Fibroblast of the aortic adventitia (primary cell): ENCODE measurements around the gene TEKTIP1. TPM values are rescaled to one million over a fixed set of nuclear protein-coding genes. Genes with fewer than 3 reads are reported as not detected.
A peak's percentile ranks its signal among the peaks of the same experiment; 100 is the strongest.
"Not testable (repeated sequence)": the region's sequence is repeated elsewhere in the genome, so short reads cannot be mapped to it uniquely, and the experiment has no call there.

Experiments used
- DNase-seq: peaks from one replicate; pipeline ENCODE4 v3.0.0-alpha.2; 2010; ENCODE audit warnings: low read depth
- H3K4me3 ChIP-seq: 2 replicates; pipeline ENCODE4 v1.5.1; 2011; ENCODE audit warnings: low read depth, mild to moderate bottlenecking, control low read depth, low read length, moderate library complexity
- CTCF ChIP-seq: IDR thresholded peaks from 2 replicates; pipeline ENCODE4 v1.5.1; 2011; ENCODE audit warnings: mild to moderate bottlenecking, low read length, control low read depth, inconsistent platforms; ENCODE audit not compliant: insufficient read depth
- total RNA-seq: library from RNA; depleted of rRNA; stranded (reverse); fragments of >200 nt; gene quantifications from 2 replicates; pipeline ENCODE4 v1.2.3, GENCODE V29; 2012; ENCODE audit warnings: low replicate concordance

TEKTIP1 gene
- total RNA-seq, 1 donor, result not detected

GRCh38 chr19:3580156-3580934 is 41.4 kb downstream of the TEKTIP1 start:
- H3K4me3 ChIP-seq, result no peak overlapping the region
- no peak for TF ChIP-seq CTCF
- DNase-seq, result peak; percentile 95

- DNase-seq, H3K4me3 ChIP-seq: not testable (repeated sequence)
Observed at GRCh38 chr19:3581792-3582191, 42.8 kb downstream of the TEKTIP1 start.

- not testable (repeated sequence) for DNase-seq, H3K4me3 ChIP-seq
Observed at GRCh38 chr19:3584036-3584802, 45.2 kb downstream of the TEKTIP1 start.

- no peak for TF ChIP-seq CTCF
- no peak for DNase-seq
Observed at GRCh38 chr19:3585301-3586126, 46.5 kb downstream of the TEKTIP1 start, which contains the start of gene GIPC3. Gene GIPC3 (plus strand): TSS chr19:3585478. CDS start chr19:3585598, 120 bp downstream.

GRCh38 chr19:3586127-3586626 is 47.2 kb downstream of the TEKTIP1 start:
- no peak for DNase-seq
- H3K4me3 ChIP-seq, result no peak overlapping the region
- peak; percentile 49 for TF ChIP-seq CTCF

More at GRCh38 chr19:3585301-3586126, 46.5 kb downstream of the TEKTIP1 start, which contains the start of gene GIPC3:
- H3K4me3 ChIP-seq, result peak within 1 kb of the TSS; percentile 5

GRCh38 chr19:3586707-3587346 is 47.9 kb downstream of the TEKTIP1 start:
- H3K4me3 ChIP-seq, result no peak overlapping the region
- TF ChIP-seq CTCF, result no peak
- DNase-seq, result no peak

- no peak for TF ChIP-seq CTCF
- no peak for DNase-seq
Observed at GRCh38 chr19:3589439-3589838, 50.5 kb downstream of the TEKTIP1 start.

More at GRCh38 chr19:3589439-3589838, 50.5 kb downstream of the TEKTIP1 start:
- H3K4me3 ChIP-seq, result no peak overlapping the region
